Kidney (tissue), 14 donors: ENCODE results near the gene EEFSEC. TPM values are rescaled to one million over a fixed set of nuclear protein-coding genes. Genes with fewer than 3 reads are reported as not detected.

ENCODE experiments used
- DNase-seq, 5 donors: peaks; one replicate each; pipeline ENCODE4 v3.0.0-alpha.2; 2013 to 2020
- FAIRE-seq: peaks from 2 replicates; lab custom pipeline; 2012; peaks lifted over from hg19 to GRCh38; lab: Jason Lieb, UNC
- H3K27ac ChIP-seq, 2 donors: one replicate each; pipeline ENCODE4 v1.7.0; 2013; ENCODE audit warnings: low read depth in 2 of 2, low read length in 2 of 2, inconsistent platforms in 1 of 2
- H3K27me3 ChIP-seq: one replicate; pipeline ENCODE4 v1.7.1; 2013; ENCODE audit warnings: low read length, inconsistent platforms; ENCODE audit not compliant: control insufficient read depth, insufficient read depth
- H3K36me3 ChIP-seq, 3 donors: one replicate each; pipeline versions ENCODE4 v1.7.0 to v1.7.1; 2013; ENCODE audit warnings: low read length in 3 of 3, control low read depth in 1 of 3, inconsistent platforms in 1 of 3; ENCODE audit not compliant: insufficient read depth in 3 of 3, control insufficient read depth in 2 of 3
- H3K4me1 ChIP-seq, 3 donors: one replicate each; pipeline versions ENCODE4 v1.7.0 to v1.7.1; 2013; ENCODE audit warnings: low read length in 3 of 3, inconsistent platforms in 1 of 3, low read depth in 1 of 3; ENCODE audit not compliant: control insufficient read depth in 2 of 3, insufficient read depth in 2 of 3
- H3K4me3 ChIP-seq, 3 donors: one replicate each; pipeline versions ENCODE4 v1.7.0 to v1.8.1; 2013; ENCODE audit warnings: low read length in 3 of 3, control low read depth in 1 of 3, inconsistent platforms in 1 of 3
- H3K9ac ChIP-seq, 3 donors: one replicate each; pipeline versions ENCODE4 v1.7.0 to v1.7.1; 2013; ENCODE audit warnings: low read length in 3 of 3, control low read depth in 1 of 3, inconsistent platforms in 1 of 3
- H3K9me3 ChIP-seq, 3 donors: one replicate each; pipeline versions ENCODE4 v1.7.0 to v1.7.1; 2013; ENCODE audit warnings: low read length in 3 of 3, control low read depth in 1 of 3, inconsistent platforms in 1 of 3; ENCODE audit not compliant: control insufficient read depth in 2 of 3, insufficient read depth in 1 of 3
- intact Hi-C: fragments of 100-400 bp; cut with DNase I; formaldehyde crosslinking; loops from one replicate; pipeline ENCODE4 v1.11.1; 2022
- polyA plus RNA-seq: library from polyadenylated mRNA; stranded (reverse); fragments of 350-450 nt; fragmentation: Illumina TruSeq; extraction: RNeasy Lipid Tissue Mini Kit (QIAGEN cat#74804); gene quantifications from one replicate; pipeline ENCODE4 v1.2.3, GENCODE V29; 2014; ENCODE audit warnings: low read depth, low replicate concordance; ENCODE audit not compliant: insufficient read depth
- total RNA-seq: library from RNA; stranded (reverse); fragmentation: NEBNext Ultra II Directional; extraction: Animal tissue kit (Norgen Biotek cat#: 25700); gene quantifications from one replicate; pipeline ENCODE4 v1.2.1, GENCODE V29; 2021
- TF ChIP-seq, protein P1 (sequence below): IDR thresholded peaks from 3 replicates; pipeline ENCODE4 v1.5.1; 2012; ENCODE audit warnings: mild to moderate bottlenecking, moderate library complexity, borderline replicate concordance; ENCODE audit not compliant: insufficient read depth; ENCODE audit errors: extremely low read depth
- donor health status: control.
- donor health status: control.
- donor health status: control.
- donor health status: control.
- donor health status: control.
- donor health status: DM: yes; HTN: yes; CAD: no.
- donor health status: Normal renal cell carcinoma (clear cell type).

The EEFSEC gene
- total and polyA plus RNA-seq, 2 donors from 2014 or later: 15.2 to 23.2 TPM

DNA sequence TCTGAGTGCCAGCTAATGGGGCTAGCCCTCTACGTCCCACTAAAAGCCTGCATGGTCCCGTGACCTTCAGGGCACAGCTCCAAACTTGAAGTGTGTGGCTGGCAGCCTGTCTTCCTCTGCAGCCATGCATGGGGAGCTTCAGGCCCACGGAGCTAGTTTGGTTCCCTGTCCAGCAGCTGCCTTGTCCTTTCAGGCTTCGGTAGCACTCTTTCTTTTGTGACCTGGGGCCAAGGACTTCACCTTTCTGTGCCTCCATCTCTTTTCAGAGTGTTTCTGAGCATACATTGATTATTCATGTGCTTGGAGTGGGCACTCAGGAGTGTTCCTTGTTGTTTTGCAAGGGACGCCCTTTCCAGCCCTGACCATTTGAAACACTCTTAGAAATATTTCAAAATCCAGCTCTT is 158.2 kb downstream of the EEFSEC start:
- H3K4me1 ChIP-seq: no peaks in the 10 kb centered on the region
- no peaks in the 10 kb centered on the region for H3K27me3 ChIP-seq
- DNase-seq: peak in 1 of 5 donors; percentile 13
- FAIRE-seq: no peak
- H3K27ac ChIP-seq: no peak overlapping the region
- H3K9me3 ChIP-seq: no peaks in the 10 kb centered on the region
- H3K36me3 ChIP-seq: no peaks in the 10 kb centered on the region
- no peak overlapping the region for H3K9ac ChIP-seq
- intact Hi-C loops: no loop called here
- no peak overlapping the region for H3K4me3 ChIP-seq
- TF ChIP-seq, protein P1, sequence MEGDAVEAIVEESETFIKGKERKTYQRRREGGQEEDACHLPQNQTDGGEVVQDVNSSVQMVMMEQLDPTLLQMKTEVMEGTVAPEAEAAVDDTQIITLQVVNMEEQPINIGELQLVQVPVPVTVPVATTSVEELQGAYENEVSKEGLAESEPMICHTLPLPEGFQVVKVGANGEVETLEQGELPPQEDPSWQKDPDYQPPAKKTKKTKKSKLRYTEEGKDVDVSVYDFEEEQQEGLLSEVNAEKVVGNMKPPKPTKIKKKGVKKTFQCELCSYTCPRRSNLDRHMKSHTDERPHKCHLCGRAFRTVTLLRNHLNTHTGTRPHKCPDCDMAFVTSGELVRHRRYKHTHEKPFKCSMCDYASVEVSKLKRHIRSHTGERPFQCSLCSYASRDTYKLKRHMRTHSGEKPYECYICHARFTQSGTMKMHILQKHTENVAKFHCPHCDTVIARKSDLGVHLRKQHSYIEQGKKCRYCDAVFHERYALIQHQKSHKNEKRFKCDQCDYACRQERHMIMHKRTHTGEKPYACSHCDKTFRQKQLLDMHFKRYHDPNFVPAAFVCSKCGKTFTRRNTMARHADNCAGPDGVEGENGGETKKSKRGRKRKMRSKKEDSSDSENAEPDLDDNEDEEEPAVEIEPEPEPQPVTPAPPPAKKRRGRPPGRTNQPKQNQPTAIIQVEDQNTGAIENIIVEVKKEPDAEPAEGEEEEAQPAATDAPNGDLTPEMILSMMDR: no peak

DNA sequence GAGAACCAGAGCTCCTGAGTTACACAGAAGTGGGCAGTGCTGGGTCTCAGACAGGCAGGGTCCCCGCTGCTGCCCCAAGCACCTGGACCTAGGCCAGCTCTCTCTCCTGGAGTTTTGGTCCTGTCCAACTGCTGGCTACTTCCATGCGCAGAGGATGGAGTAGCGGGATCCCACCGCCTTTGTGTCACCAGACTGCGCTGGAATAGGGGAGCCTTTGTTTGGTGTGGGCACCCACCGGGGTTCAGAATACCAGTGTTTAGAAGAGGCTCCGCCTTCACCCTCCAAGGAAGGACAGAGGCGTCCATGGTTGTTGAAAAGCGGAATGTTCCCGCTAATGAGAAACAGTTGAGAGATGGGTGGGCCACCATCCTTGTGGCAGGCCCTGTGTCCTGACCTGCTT is 159.0 kb downstream of the EEFSEC start:
- Histone ChIP-seq H3K9ac (no peak overlapping the region), H3K36me3 (no peaks in the 10 kb centered on the region), H3K9me3 (no peaks in the 10 kb centered on the region), H3K4me3 (no peak overlapping the region), H3K27me3 (no peaks in the 10 kb centered on the region), H3K27ac (no peak overlapping the region), H3K4me1 (no peaks in the 10 kb centered on the region)
- DNase-seq: peak in 1 of 5 donors; percentile 15
- no peak for FAIRE-seq
- TF ChIP-seq, protein P1: no peak
- intact Hi-C loops: no loop called here

- TF ChIP-seq, protein P1: no peak
- Histone ChIP-seq H3K4me1 (no peaks in the 10 kb centered on the region), H3K36me3 (no peaks in the 10 kb centered on the region), H3K27ac (no peak overlapping the region), H3K4me3 (no peak overlapping the region), H3K9me3 (no peaks in the 10 kb centered on the region), H3K9ac (no peak overlapping the region), H3K27me3 (no peaks in the 10 kb centered on the region)
- FAIRE-seq (no peak), DNase-seq (peak in 1 of 5 donors; percentile 8)
- intact Hi-C loops: no loop called here
Observed at GRCh38 chr3:128313071-128313725, 159.9 kb downstream of the EEFSEC start.
